Measurements from ENCODE around the gene ARL5B.
A peak's percentile ranks its signal among the peaks of the same experiment; 100 is the strongest.
"Not testable (repeated sequence)": the region's sequence is repeated elsewhere in the genome, so short reads cannot be mapped to it uniquely, and the experiment has no call there.

The ARL5B gene

DNA sequence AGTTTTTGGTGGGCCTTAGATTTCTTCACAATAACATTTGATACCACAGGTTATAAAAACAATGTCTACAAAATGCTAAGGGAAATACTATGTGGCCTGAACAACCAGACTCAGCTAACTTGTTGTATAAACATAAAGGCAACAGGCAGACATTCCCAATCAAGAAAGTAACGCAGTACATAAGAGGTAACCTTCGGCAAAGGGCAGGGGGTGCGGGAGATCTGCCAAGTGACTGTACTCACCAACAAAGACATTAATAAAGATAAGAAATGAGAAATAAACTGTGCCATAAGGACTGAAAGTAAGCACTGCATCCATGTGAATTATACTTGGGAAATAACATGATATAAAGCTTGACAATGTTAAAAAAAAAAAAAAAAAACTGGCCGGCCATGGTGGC is 23.2 kb upstream of the ARL5B start:
- Histone ChIP-seq H3K36me3 (ENCODE audit: control insufficient read depth, insufficient read depth, low read length) (peaks cover 4% of the 10 kb centered on the region; the same call in 1 of the 2 replicates), H3K4me1 (ENCODE audit: control insufficient read depth, insufficient read depth, low read length) (no peaks in the 10 kb centered on the region), H3K9ac (ENCODE audit: low read length) (no peak overlapping the region), H3K9me3 (ENCODE audit: control insufficient read depth, insufficient read depth, low read depth, low read length) (no peaks in the 10 kb centered on the region), H3K4me3 (ENCODE audit: low read depth, low read length) (no peak overlapping the region), H3K27ac (ENCODE audit: low read depth, low read length) (no peak overlapping the region), H3K27me3 (ENCODE audit: control insufficient read depth, insufficient read depth, low read length) (no peaks in the 10 kb centered on the region)

DNA sequence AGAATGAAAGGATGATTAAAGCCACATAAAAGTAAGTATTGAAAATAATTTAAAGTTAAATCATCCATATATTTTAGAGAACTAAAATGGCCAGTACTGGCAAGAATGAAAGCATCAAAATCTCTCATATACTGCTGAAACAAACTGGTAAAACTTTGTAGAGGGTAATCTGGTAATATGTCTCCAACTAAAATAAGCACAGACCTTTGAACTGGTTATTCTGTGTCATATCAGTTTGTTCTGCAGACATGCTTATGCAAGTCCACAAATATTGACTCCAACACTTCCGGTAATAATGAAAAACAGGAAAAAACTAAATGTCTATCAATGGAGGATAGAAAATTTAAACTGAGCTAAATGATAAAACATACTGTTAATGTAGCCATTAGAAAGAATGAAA is 21.8 kb upstream of the ARL5B start:
- not testable (repeated sequence) for H3K4me1 ChIP-seq (ENCODE audit: control insufficient read depth, insufficient read depth, low read length); H3K9ac ChIP-seq (ENCODE audit: low read length); H3K4me3 ChIP-seq (ENCODE audit: low read depth, low read length); H3K36me3 ChIP-seq (ENCODE audit: control insufficient read depth, insufficient read depth, low read length); H3K27ac ChIP-seq (ENCODE audit: low read depth, low read length); H3K9me3 ChIP-seq (ENCODE audit: control insufficient read depth, insufficient read depth, low read depth, low read length); H3K27me3 ChIP-seq (ENCODE audit: control insufficient read depth, insufficient read depth, low read length)

DNA sequence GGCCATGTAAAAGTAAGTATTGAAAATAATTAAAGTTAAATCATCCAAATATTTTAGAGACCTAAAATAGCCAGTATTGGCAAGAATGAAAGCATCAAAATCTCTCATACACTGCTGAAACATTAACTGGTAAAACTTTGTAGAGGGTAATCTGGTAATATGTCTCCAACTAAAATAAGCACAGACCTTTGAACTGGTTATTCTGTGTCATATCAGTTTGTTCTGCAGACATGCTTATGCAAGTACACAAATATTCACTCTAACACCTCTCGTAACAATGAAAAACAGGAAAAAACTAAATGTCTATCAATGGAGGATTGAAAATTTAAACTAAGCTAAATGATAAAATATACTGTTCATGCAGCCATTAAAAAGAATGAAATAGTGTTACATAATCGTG is 19.5 kb upstream of the ARL5B start:
- not testable (repeated sequence) for H3K4me3 ChIP-seq (ENCODE audit: low read depth, low read length); H3K9ac ChIP-seq (ENCODE audit: low read length); H3K27me3 ChIP-seq (ENCODE audit: control insufficient read depth, insufficient read depth, low read length); H3K27ac ChIP-seq (ENCODE audit: low read depth, low read length); H3K9me3 ChIP-seq (ENCODE audit: control insufficient read depth, insufficient read depth, low read depth, low read length); H3K4me1 ChIP-seq (ENCODE audit: control insufficient read depth, insufficient read depth, low read length)
- H3K36me3 ChIP-seq (ENCODE audit: control insufficient read depth, insufficient read depth, low read length), result peaks cover 14% of the 10 kb centered on the region; the same call in 1 of the 2 replicates

GRCh38 chr10:18647151-18647550 is 12.1 kb upstream of the ARL5B start:
- H3K27me3 ChIP-seq (ENCODE audit: control insufficient read depth, insufficient read depth, low read length), result no peaks in the 10 kb centered on the region
- H3K27ac ChIP-seq (ENCODE audit: low read depth, low read length), result no peak overlapping the region
- no peak overlapping the region for H3K9ac ChIP-seq (ENCODE audit: low read length)
- H3K36me3 ChIP-seq (ENCODE audit: control insufficient read depth, insufficient read depth, low read length), result peaks cover 34% of the 10 kb centered on the region
- no peaks in the 10 kb centered on the region for H3K9me3 ChIP-seq (ENCODE audit: control insufficient read depth, insufficient read depth, low read depth, low read length)
- 0 out of 2 replicates have a peak, but pooled peaks cover 6% of the 10 kb centered on the region for H3K4me1 ChIP-seq (ENCODE audit: control insufficient read depth, insufficient read depth, low read length)
- H3K4me3 ChIP-seq (ENCODE audit: low read depth, low read length), result no peak overlapping the region

DNA sequence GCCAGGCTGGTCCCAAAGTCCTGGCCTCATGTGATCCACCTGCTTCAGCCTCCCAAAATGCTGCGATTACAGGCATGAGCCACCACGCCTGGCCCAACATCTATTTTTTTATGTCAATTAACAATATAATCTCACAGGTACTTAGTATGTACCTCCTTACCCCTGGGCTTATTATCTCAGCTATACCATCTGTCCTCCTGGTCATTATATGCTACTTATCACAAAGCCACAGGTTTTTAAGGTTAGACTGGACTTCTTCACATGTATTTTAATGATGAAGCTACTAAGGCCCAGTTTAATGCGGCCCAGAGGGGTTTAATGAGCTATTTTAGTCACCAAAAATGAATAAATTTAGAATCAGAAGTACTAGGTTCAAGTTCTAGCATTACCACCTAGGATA is 11.3 kb upstream of the ARL5B start:
- H3K4me1 ChIP-seq (ENCODE audit: control insufficient read depth, insufficient read depth, low read length), result 0 out of 2 replicates have a peak, but pooled peaks cover 6% of the 10 kb centered on the region
- no peak overlapping the region for H3K4me3 ChIP-seq (ENCODE audit: low read depth, low read length)
- no peaks in the 10 kb centered on the region for H3K9me3 ChIP-seq (ENCODE audit: control insufficient read depth, insufficient read depth, low read depth, low read length)
- no peak overlapping the region for H3K9ac ChIP-seq (ENCODE audit: low read length)
- H3K36me3 ChIP-seq (ENCODE audit: control insufficient read depth, insufficient read depth, low read length), result peaks cover 31% of the 10 kb centered on the region
- no peak overlapping the region for H3K27ac ChIP-seq (ENCODE audit: low read depth, low read length)
- H3K27me3 ChIP-seq (ENCODE audit: control insufficient read depth, insufficient read depth, low read length), result no peaks in the 10 kb centered on the region

- no peaks in the 10 kb centered on the region for H3K27me3 ChIP-seq (ENCODE audit: control insufficient read depth, insufficient read depth, low read length)
- H3K36me3 ChIP-seq (ENCODE audit: control insufficient read depth, insufficient read depth, low read length), result peaks cover 27% of the 10 kb centered on the region
- no peaks in the 10 kb centered on the region for H3K9me3 ChIP-seq (ENCODE audit: control insufficient read depth, insufficient read depth, low read depth, low read length)
- H3K4me1 ChIP-seq (ENCODE audit: control insufficient read depth, insufficient read depth, low read length), result 0 out of 2 replicates have a peak, but pooled peaks cover 6% of the 10 kb centered on the region
- peak overlapping the region; percentile 74 for H3K4me3 ChIP-seq (ENCODE audit: low read depth, low read length)
- no peak overlapping the region for H3K9ac ChIP-seq (ENCODE audit: low read length)
- H3K27ac ChIP-seq (ENCODE audit: low read depth, low read length), result no peak overlapping the region
Measured at GRCh38 chr10:18649364-18649959, 9.8 kb upstream of the ARL5B start.

DNA sequence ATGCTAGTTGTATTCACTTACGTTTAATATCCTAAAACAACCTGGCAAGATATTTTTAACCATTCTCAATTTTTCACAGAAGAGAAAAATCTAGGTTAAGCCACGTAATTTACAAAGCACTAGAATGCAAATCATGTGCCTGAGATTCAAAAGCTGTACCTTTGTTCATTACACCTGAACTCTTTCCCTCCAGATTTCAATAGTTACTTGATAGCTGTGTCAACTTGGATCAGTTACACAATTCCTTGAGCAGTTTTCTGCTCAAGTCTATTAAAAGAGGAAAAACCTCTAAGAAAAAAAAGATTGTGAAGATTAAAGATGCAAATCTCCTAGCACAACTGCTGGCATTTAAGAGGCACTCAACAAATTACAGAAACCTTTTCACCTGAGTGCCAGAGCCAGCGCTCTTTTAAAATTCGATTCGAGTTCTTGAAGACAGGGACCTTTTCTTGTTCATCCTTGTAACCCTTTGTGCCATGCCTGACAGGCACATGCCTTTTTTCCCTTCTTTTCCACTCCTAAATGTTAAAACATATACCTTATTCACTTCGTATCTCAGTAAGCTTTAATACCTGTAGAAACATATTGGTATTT is 8.7 kb upstream of the ARL5B start:
- 0 out of 2 replicates have a peak, but pooled peaks cover 6% of the 10 kb centered on the region for H3K4me1 ChIP-seq (ENCODE audit: control insufficient read depth, insufficient read depth, low read length)
- peaks cover 25% of the 10 kb centered on the region for H3K36me3 ChIP-seq (ENCODE audit: control insufficient read depth, insufficient read depth, low read length)
- peak overlapping the region; percentile 74 for H3K4me3 ChIP-seq (ENCODE audit: low read depth, low read length)
- H3K27me3 ChIP-seq (ENCODE audit: control insufficient read depth, insufficient read depth, low read length), result no peaks in the 10 kb centered on the region
- no peak overlapping the region for H3K27ac ChIP-seq (ENCODE audit: low read depth, low read length)
- peak overlapping the region; percentile 66 for H3K9ac ChIP-seq (ENCODE audit: low read length)
- H3K9me3 ChIP-seq (ENCODE audit: control insufficient read depth, insufficient read depth, low read depth, low read length), result no peaks in the 10 kb centered on the region

GRCh38 chr10:18651324-18652007 is 7.8 kb upstream of the ARL5B start, which contains the start of gene NSUN6:
TSS of gene NSUN6 (minus strand) at chr10:18651587. CDS start at chr10:18651203, 384 bp downstream.
- Histone ChIP-seq H3K4me3 (ENCODE audit: low read depth, low read length) (peak within 1 kb of the TSS; percentile 74), H3K27ac (ENCODE audit: low read depth, low read length) (peak within 1 kb of the TSS; percentile 10; the same call in 1 of the 2 replicates), H3K27me3 (ENCODE audit: control insufficient read depth, insufficient read depth, low read length) (no peaks in the 10 kb centered on the region), H3K9ac (ENCODE audit: low read length) (peak within 1 kb of the TSS; percentile 66), H3K36me3 (ENCODE audit: control insufficient read depth, insufficient read depth, low read length) (peaks cover 16% of the 10 kb centered on the region), H3K9me3 (ENCODE audit: control insufficient read depth, insufficient read depth, low read depth, low read length) (no peaks in the 10 kb centered on the region), H3K4me1 (ENCODE audit: control insufficient read depth, insufficient read depth, low read length) (0 out of 2 replicates have a peak, but pooled peaks cover 6% of the 10 kb centered on the region)

GRCh38 chr10:18653112-18653511 is 6.1 kb upstream of the ARL5B start:
- Histone ChIP-seq H3K4me1 (ENCODE audit: control insufficient read depth, insufficient read depth, low read length) (peaks cover 8% of the 10 kb centered on the region; the same call in 1 of the 2 replicates), H3K27me3 (ENCODE audit: control insufficient read depth, insufficient read depth, low read length) (no peaks in the 10 kb centered on the region), H3K27ac (ENCODE audit: low read depth, low read length) (no peak overlapping the region), H3K9ac (ENCODE audit: low read length) (no peak overlapping the region), H3K9me3 (ENCODE audit: control insufficient read depth, insufficient read depth, low read depth, low read length) (no peaks in the 10 kb centered on the region), H3K4me3 (ENCODE audit: low read depth, low read length) (no peak overlapping the region), H3K36me3 (ENCODE audit: control insufficient read depth, insufficient read depth, low read length) (peaks cover 4% of the 10 kb centered on the region; the same call in 1 of the 2 replicates)

- Histone ChIP-seq H3K27ac (ENCODE audit: low read depth, low read length) (no peak overlapping the region), H3K36me3 (ENCODE audit: control insufficient read depth, insufficient read depth, low read length) (no peaks in the 10 kb centered on the region), H3K4me3 (ENCODE audit: low read depth, low read length) (no peak overlapping the region), H3K9me3 (ENCODE audit: control insufficient read depth, insufficient read depth, low read depth, low read length) (no peaks in the 10 kb centered on the region), H3K27me3 (ENCODE audit: control insufficient read depth, insufficient read depth, low read length) (no peaks in the 10 kb centered on the region), H3K9ac (ENCODE audit: low read length) (no peak overlapping the region), H3K4me1 (ENCODE audit: control insufficient read depth, insufficient read depth, low read length) (peaks cover 9% of the 10 kb centered on the region)
Measured at GRCh38 chr10:18656724-18657123, 2.5 kb upstream of the ARL5B start.
